IgD-negative memory B cell (primary cell): ENCODE data around the gene SYT7. TPM values are rescaled to one million over a fixed set of nuclear protein-coding genes. Genes with fewer than 3 reads are reported as not detected.

Source experiments
- H3K27ac Mint-ChIP-seq, 3 donors: one replicate each; pipeline ENCODE4 v1.8.0; 2020 to 2022; ENCODE audit warnings: mild to moderate bottlenecking in 3 of 3, mixed read lengths in 3 of 3, moderate library complexity in 1 of 3
- H3K27me3 Mint-ChIP-seq: one replicate; pipeline ENCODE4 v1.8.0; 2021; ENCODE audit warnings: mixed read lengths
- H3K36me3 Mint-ChIP-seq: one replicate; pipeline ENCODE4 v1.8.0; 2020; ENCODE audit warnings: mild to moderate bottlenecking, mixed read lengths
- H3K4me1 Mint-ChIP-seq, 3 donors: one replicate each; pipeline ENCODE4 v1.8.0; 2020 to 2022; ENCODE audit warnings: mixed read lengths in 3 of 3, mild to moderate bottlenecking in 1 of 3
- H3K4me3 Mint-ChIP-seq, 4 donors: one replicate each; pipeline ENCODE4 v1.8.0; 2020 to 2022; ENCODE audit warnings: mild to moderate bottlenecking in 4 of 4, mixed read lengths in 4 of 4, moderate library complexity in 3 of 4
- H3K9me3 Mint-ChIP-seq, 3 donors: one replicate each; pipeline ENCODE4 v1.8.0; 2020 to 2021; ENCODE audit warnings: mixed read lengths in 3 of 3, mild to moderate bottlenecking in 1 of 3
- polyA plus RNA-seq: library from polyadenylated mRNA; unstranded; fragments of 300-500 nt; fragmentation: Illumina TruSeq; gene quantifications from one replicate; pipeline ENCODE4 v1.2.3, GENCODE V29; 2021

The SYT7 gene
- polyA plus RNA-seq, 1 donor from 2014 or later = not detected

DNA sequence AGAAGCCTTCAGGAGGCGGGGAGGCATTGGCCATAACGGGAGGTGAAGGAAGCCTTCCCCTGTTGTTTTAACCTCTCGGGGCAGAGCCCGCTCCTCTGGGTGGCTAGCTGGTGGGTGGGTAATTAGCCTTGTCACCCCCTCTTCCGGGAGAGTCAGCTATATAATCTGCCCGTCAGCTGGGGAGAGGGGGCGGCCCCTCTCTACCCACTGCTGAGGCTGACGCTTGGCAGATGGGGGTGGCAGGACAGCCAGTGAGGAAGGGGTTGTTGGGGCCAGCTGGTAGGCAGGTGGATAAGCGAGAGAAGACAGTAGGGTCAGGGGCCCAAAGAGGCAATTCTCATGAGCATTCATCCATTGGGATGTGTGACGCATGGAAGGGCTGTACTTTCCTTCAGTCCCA is 33.0 kb upstream of the SYT7 start:
- Mint-ChIP-seq H3K4me1 (no peaks in the 10 kb centered on the region), H3K36me3 (no peaks in the 10 kb centered on the region), H3K27me3 (peaks cover 26% of the 10 kb centered on the region), H3K4me3 (no peak overlapping the region), H3K9me3 (peaks cover 0 to 5% (median 3%) of the 10 kb centered on the region in 3 donors), H3K27ac (peak overlapping the region in 1 of 3 donors; percentile 50)

GRCh38 chr11:61613051-61613450 is 32.2 kb upstream of the SYT7 start:
- Mint-ChIP-seq H3K9me3 (peaks cover 0 to 5% (median 3%) of the 10 kb centered on the region in 3 donors), H3K4me1 (no peaks in the 10 kb centered on the region), H3K36me3 (no peaks in the 10 kb centered on the region), H3K27me3 (peaks cover 21% of the 10 kb centered on the region), H3K4me3 (no peak overlapping the region), H3K27ac (peak overlapping the region in 1 of 3 donors; percentile 50)

- Mint-ChIP-seq H3K27ac (no peak overlapping the region), H3K4me1 (no peaks in the 10 kb centered on the region), H3K27me3 (peaks cover 27% of the 10 kb centered on the region), H3K36me3 (no peaks in the 10 kb centered on the region), H3K9me3 (peaks cover 0 to 5% (median 0%) of the 10 kb centered on the region in 3 donors), H3K4me3 (no peak overlapping the region)
Measured at GRCh38 chr11:61611309-61611708, 30.4 kb upstream of the SYT7 start.

DNA sequence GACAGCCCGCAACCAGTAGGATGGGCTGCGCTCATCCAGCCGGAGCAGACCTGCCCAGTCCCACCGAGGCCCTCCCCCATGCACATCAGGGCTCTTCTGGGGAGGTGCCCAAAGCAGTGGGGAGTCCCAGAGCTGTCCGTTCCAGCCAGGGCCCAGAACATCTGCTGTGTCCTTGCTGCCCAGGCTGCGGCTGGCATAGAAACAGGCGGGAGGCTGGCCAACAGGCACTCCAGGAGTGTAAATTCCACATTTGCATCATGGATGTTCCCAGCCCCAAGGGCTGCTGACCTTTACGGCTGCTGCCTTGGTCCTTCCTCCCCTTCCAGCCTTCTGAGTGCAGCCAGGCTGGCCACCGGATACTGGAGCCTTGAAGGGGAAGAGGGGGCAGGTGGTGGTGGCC is 30.0 kb upstream of the SYT7 start:
- Mint-ChIP-seq H3K27ac (no peak overlapping the region), H3K36me3 (no peaks in the 10 kb centered on the region), H3K27me3 (peaks cover 27% of the 10 kb centered on the region), H3K4me3 (no peak overlapping the region), H3K4me1 (no peaks in the 10 kb centered on the region), H3K9me3 (peaks cover 0 to 5% (median 0%) of the 10 kb centered on the region in 3 donors)

GRCh38 chr11:61609980-61610366 is 29.1 kb upstream of the SYT7 start:
- no peaks in the 10 kb centered on the region for H3K36me3 Mint-ChIP-seq
- peaks cover 0 to 5% (median 0%) of the 10 kb centered on the region in 3 donors for H3K9me3 Mint-ChIP-seq
- H3K4me3 Mint-ChIP-seq = no peak overlapping the region
- no peak overlapping the region for H3K27ac Mint-ChIP-seq
- peaks cover 32% of the 10 kb centered on the region for H3K27me3 Mint-ChIP-seq
- no peaks in the 10 kb centered on the region for H3K4me1 Mint-ChIP-seq

DNA sequence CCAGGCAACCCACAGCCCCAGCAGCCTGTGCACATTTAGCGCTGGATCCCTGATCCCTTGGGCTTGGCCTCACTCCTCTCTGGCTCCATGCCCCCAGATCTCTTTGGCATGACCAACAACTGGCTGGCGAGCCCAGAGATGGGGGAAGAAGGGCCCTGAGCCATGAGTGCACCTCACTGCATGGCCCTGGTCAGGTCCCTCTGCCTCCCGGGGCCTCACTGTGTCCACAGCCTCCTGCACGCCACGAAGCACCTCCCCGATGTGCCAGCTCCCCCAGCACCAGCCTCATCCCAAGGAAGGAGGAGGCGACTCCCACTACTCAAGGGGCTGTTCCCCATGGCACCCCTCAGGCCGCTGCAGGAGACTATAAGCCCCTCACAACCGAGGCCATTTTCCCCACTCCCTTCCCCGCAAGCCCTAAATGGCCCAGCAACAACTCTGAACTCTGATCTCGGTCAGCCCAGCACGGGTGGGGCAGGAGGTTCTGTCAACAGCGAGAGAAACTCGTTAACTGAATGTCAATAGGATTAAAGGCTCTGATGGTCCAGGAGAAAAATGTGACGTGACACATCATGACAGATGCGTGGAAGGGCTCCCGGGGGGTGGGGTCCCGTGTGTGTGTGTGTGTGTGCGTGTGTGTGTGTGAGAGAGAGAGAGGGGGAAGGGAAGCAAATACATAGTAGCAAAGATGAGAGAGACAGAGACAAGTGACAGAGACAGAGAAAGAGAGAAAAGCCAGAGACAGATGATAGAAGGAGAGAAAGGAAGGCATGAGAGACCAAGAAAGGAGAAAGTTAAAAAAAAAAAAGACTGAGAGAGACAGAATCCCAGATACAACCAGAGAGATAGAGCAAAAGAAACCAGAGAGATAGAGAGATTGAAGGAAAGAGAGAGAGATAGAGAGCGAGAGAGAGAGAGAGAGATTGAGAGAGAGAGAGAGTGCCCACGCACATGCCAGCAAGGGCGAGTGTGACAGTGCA is 28.4 kb upstream of the SYT7 start:
- peaks cover 32% of the 10 kb centered on the region for H3K27me3 Mint-ChIP-seq
- H3K4me3 Mint-ChIP-seq = no peak overlapping the region
- no peak overlapping the region for H3K27ac Mint-ChIP-seq
- no peaks in the 10 kb centered on the region for H3K4me1 Mint-ChIP-seq
- no peaks in the 10 kb centered on the region for H3K36me3 Mint-ChIP-seq
- peaks cover 0 to 5% (median 0%) of the 10 kb centered on the region in 3 donors for H3K9me3 Mint-ChIP-seq

- H3K36me3 Mint-ChIP-seq = no peaks in the 10 kb centered on the region
- H3K4me1 Mint-ChIP-seq = no peaks in the 10 kb centered on the region
- H3K27me3 Mint-ChIP-seq = peaks cover 34% of the 10 kb centered on the region
- peaks cover 0 to 5% (median 0%) of the 10 kb centered on the region in 3 donors for H3K9me3 Mint-ChIP-seq
- H3K27ac Mint-ChIP-seq = no peak overlapping the region
- no peak overlapping the region for H3K4me3 Mint-ChIP-seq
Measured at GRCh38 chr11:61607920-61608599, 27.2 kb upstream of the SYT7 start.

DNA sequence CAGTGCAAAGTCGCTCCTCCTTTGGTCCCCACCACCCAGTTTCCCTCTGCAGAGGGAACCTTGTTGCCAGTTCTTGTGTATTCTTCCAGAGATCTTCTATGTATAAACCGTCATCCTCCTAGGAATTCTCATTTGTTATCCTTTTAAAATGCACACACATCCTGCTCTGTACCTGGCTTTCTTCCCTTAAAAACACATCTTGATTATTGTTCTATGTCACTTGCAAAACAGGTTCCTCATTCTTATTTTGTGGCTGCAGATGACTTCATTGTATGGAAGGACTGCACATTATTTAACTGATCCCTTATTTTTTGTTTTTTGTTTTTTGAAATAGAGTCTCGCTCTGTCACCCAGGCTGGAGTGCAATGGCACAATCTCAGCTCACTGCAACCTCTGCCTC is 26.6 kb upstream of the SYT7 start:
- no peak overlapping the region for H3K27ac Mint-ChIP-seq
- no peaks in the 10 kb centered on the region for H3K36me3 Mint-ChIP-seq
- H3K27me3 Mint-ChIP-seq = peaks cover 36% of the 10 kb centered on the region

DNA sequence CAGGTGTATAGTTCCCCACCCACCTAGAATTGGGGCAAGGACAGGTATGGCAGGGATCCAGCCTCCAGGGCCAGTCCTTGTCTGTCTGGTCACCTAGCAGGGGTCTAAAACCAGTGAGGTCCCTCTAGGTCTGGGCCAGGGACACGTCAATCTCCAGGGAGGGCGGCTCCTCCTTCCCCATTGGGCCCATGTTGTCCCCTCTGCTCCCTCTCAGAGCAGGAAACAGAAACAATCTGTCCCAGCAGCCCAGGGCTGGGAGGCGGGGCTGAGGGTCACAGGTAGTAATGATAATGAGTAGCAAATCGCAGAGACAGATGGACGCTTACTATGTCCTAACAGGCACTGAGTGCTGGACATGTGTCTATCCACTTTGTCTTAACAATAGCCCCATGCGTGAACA is 22.8 kb upstream of the SYT7 start:
- Mint-ChIP-seq H3K4me1 (peaks cover 0 to 2% (median 0%) of the 10 kb centered on the region in 3 donors), H3K9me3 (no peaks in the 10 kb centered on the region), H3K27ac (no peak overlapping the region), H3K4me3 (no peak overlapping the region), H3K36me3 (no peaks in the 10 kb centered on the region), H3K27me3 (peaks cover 26% of the 10 kb centered on the region)

More for the DNA sequence above, 26.6 kb upstream of the SYT7 start:
- Mint-ChIP-seq H3K4me1 (no peaks in the 10 kb centered on the region), H3K9me3 (peaks cover 0 to 5% (median 0%) of the 10 kb centered on the region in 3 donors), H3K4me3 (no peak overlapping the region)

DNA sequence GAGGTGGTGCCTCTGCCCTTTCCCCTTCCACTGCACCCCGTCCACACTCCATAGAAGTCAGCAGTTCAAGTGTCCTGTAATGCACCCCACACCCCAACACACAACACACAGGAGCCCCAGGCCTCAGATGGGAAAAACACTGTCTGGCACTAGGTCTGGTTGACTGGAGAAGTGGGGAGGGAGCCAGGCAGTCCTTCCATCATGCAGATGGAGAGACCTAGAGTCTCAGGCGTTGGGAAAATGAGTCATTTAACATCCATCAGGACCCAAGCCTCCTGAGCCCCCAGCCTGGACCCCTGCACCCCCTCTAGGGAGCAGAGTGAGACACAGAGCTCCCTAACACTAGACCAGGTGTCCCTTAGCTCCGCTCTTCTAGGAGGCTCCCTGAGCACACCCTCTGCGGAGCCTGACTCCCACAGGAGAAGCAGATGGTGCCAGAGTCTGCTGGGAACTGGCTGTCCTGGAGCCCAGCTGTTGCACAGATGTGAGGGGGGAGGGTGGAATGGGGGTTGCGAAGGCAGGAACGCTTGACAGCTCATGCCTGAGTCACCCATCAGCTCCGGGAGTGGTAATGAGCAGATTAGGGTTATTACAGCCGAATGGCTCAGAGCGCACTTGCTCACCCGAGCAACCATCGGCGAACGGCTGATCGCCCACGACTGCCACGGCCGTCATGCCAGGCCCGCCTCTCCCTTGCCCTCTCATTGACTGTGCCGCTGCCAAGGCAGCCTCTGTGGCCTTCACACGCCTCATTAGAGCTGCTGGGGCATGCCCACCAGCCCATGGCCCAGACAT is 22.1 kb upstream of the SYT7 start:
- Mint-ChIP-seq H3K9me3 (no peaks in the 10 kb centered on the region), H3K27ac (no peak overlapping the region), H3K4me1 (peaks cover 0 to 2% (median 0%) of the 10 kb centered on the region in 3 donors), H3K4me3 (no peak overlapping the region), H3K36me3 (no peaks in the 10 kb centered on the region), H3K27me3 (peaks cover 26% of the 10 kb centered on the region)

GRCh38 chr11:61601512-61601911 is 20.6 kb upstream of the SYT7 start:
- peaks cover 21% of the 10 kb centered on the region for H3K27me3 Mint-ChIP-seq
- peaks cover 0 to 2% (median 0%) of the 10 kb centered on the region in 3 donors for H3K4me1 Mint-ChIP-seq
- no peaks in the 10 kb centered on the region for H3K9me3 Mint-ChIP-seq
- H3K36me3 Mint-ChIP-seq = no peaks in the 10 kb centered on the region
- H3K4me3 Mint-ChIP-seq = no peak overlapping the region
- H3K27ac Mint-ChIP-seq = no peak overlapping the region

DNA sequence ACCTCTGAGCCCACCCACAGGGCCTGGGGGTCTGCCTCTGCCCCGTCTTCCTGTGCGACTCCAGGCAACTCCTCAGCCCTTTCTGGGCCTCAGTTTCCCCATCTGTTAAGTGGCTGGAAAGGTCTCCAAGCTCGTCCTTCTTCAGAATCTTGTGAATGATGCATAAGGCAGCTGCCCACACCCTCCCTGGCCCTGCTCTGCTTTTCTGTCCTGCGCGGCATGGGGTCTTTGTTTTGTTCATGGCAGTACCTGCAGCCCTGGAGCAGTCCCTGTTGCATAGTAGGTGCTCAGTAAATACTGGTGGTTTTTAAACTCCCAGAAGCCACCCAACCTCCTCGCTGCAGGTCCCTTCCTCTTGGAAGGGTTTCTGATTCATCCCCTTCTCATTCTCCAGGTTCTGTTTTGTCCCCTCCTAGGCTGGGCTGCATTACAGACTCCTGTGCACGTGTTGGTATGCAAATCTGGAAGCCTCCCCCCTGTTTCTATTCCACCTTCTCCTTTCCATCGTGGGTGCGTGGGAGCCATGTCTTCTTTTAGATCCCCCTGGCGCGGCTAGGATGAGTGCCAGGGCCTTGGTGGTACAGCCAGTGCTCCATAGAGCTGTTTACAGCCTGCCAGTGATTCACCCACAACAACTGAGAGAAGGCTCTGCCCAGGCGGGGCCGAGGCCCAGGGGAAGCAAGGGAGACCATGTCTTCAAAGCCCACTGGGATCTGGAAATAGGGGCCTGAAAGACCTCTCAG is 19.3 kb upstream of the SYT7 start:
- Mint-ChIP-seq H3K36me3 (no peaks in the 10 kb centered on the region), H3K4me3 (no peak overlapping the region), H3K4me1 (peaks cover 0 to 2% (median 0%) of the 10 kb centered on the region in 3 donors), H3K9me3 (no peaks in the 10 kb centered on the region), H3K27me3 (peaks cover 19% of the 10 kb centered on the region), H3K27ac (no peak overlapping the region)

DNA sequence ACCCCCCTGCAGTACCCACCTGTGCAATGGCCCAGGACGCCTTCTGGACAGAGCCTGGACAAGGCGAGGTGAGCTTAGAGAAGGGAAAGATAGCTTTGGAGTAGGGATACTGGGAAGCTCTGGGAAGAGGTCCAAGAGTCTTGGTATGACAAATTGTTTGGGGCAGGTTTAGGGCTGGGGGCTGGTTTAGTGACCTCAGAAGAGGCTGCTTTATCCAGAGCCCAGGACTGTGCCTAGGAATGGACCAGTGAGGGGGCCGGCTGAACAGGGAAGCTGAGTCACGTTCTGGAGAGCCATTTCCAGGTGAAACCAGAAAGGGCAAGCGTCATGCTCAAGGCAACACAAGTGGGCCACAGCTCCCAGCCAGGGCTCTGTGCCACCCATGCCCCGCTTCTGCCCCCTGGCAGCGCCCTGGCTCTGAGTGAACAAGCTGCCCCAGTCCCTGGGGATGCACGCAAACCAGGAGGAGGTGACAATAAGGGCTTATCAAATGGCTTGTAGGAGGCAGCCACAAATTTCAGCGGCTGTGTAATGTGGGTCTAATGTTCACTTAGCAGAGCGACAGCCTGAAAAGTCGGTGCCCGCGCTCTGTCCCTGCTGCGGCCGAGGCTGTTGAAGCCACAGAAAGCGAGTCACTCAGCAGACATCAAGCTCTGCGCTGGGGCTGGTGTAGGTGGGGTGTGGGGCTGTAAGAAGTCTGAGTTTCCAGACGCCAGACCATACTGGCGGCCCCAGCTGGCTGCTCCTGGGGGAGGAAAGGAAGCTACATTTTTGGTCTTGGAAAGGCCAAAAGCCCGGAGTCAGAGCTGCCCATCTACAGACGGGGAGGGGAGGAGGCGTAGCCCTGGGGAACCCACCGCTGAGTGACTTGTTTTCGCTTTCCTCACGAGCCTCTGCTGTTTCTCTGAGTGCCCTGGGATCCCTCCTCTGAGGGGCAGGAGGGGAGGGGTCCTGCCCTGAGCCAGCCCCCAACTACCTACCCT is 18.3 kb upstream of the SYT7 start:
- H3K4me1 Mint-ChIP-seq = peaks cover 0 to 2% (median 0%) of the 10 kb centered on the region in 3 donors
- H3K36me3 Mint-ChIP-seq = peaks cover 2% of the 10 kb centered on the region
- no peak overlapping the region for H3K27ac Mint-ChIP-seq
- H3K4me3 Mint-ChIP-seq = no peak overlapping the region
- H3K27me3 Mint-ChIP-seq = peaks cover 26% of the 10 kb centered on the region
- H3K9me3 Mint-ChIP-seq = no peaks in the 10 kb centered on the region
